Fibroblast of the aortic adventitia (primary cell): ENCODE results near the gene ALOX15B. TPM values are rescaled to one million over a fixed set of nuclear protein-coding genes. Genes with fewer than 3 reads are reported as not detected.

Source experiments
- DNase-seq: peaks from one replicate; pipeline ENCODE4 v3.0.0-alpha.2; 2010; ENCODE audit warnings: low read depth
- H3K4me3 ChIP-seq: 2 replicates; pipeline ENCODE4 v1.5.1; 2011; ENCODE audit warnings: low read depth, mild to moderate bottlenecking, control low read depth, low read length, moderate library complexity
- total RNA-seq: library from RNA; depleted of rRNA; stranded (reverse); fragments of >200 nt; gene quantifications from 2 replicates; pipeline ENCODE4 v1.2.3, GENCODE V29; 2012; ENCODE audit warnings: low replicate concordance
- TF ChIP-seq, protein P1 (sequence below): IDR thresholded peaks from 2 replicates; pipeline ENCODE4 v1.5.1; 2011; ENCODE audit warnings: mild to moderate bottlenecking, low read length, control low read depth, inconsistent platforms; ENCODE audit not compliant: insufficient read depth

ALOX15B gene
- total RNA-seq, 1 donor: not detected

DNA sequence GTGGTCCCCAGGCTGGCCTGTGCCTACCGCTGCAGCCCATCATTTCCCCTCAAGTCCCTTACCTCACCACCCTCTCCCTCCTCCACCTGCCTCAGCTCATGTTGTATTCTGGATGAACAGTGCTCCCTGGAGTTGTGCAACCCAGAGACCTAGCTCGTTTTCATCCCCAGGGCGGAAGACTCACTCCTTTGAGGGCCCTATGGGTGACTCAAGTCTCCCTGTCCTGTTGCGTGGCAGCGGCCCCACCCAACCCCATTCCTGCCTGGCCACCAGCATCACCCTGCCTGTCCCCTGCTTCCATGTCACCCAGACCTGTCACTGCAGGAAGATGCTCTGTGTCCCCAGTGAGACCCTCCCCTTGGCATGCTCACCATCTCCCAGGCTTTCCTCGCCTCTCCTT, 45.4 kb downstream of the ALOX15B start:
- TF ChIP-seq, protein P1, sequence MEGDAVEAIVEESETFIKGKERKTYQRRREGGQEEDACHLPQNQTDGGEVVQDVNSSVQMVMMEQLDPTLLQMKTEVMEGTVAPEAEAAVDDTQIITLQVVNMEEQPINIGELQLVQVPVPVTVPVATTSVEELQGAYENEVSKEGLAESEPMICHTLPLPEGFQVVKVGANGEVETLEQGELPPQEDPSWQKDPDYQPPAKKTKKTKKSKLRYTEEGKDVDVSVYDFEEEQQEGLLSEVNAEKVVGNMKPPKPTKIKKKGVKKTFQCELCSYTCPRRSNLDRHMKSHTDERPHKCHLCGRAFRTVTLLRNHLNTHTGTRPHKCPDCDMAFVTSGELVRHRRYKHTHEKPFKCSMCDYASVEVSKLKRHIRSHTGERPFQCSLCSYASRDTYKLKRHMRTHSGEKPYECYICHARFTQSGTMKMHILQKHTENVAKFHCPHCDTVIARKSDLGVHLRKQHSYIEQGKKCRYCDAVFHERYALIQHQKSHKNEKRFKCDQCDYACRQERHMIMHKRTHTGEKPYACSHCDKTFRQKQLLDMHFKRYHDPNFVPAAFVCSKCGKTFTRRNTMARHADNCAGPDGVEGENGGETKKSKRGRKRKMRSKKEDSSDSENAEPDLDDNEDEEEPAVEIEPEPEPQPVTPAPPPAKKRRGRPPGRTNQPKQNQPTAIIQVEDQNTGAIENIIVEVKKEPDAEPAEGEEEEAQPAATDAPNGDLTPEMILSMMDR: no peak
- no peak for DNase-seq
- H3K4me3 ChIP-seq: no peak overlapping the region

DNA sequence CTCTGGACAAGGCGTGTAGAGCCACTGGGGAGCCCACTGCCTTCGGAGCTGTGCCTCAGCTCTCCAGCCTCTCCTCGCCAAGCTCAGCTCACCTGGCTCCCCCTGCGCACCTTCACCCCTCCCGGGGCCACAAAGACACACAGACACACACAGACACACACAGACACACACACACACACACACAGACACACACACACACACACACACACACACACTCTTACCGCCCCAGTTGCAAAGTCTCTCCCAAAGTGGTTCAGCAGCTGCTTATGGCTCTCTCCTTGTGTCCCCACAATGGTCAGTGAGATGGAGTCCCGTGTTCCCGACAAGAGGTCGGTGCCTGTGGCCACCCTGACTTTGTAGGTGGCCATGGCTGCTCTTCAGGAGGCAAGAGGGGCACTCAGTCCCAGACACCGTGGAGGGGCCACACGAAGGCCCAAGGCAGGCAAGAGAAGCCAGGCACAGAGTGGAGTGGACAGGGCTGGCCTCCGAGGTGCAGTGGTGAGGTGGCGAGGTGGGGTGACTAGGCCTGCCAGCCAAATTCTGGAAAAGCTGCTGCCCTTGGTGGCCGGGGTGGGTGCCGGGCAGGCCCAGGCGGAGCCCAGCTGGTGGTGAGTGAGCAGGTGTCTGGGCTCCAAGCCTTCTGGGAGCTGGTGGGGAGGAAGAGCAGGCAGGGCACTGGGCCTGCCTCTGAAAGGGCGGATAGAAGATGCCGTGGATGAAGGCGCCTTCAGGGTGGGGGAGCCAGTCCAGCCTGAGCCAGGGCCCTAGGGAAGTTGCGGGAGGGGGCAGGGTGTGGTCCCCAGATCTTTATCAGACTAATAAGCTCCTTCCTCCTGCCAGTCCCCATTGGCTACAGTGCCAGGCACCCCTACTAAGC, 48.5 kb downstream of the ALOX15B start, which contains the start of gene ALOX12B:
Gene ALOX12B (minus strand): TSS at position 642 of the 877 bp plus-strand sequence. CDS start 274 bp downstream, at position 368.
- H3K4me3 ChIP-seq: no peak within 1 kb of the TSS
- TF ChIP-seq, protein P1: no peak
- no peak for DNase-seq

DNA sequence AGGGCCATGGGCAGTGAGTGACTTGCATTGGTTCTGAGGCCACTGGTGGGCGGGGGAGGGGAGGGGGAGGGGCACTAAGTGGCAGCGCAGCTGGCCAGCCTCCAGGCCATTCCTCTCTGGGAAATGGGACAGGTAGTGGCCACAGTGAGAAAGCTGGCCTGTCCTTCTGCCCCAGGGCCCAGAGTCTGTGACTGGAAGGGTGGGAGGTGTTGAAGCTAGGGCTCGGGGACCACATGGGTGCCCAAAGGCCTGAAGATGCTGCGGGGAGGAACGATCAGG, 49.0 kb downstream of the ALOX15B start:
- TF ChIP-seq, protein P1: no peak
- no peak for DNase-seq
- H3K4me3 ChIP-seq: no peak overlapping the region

DNA sequence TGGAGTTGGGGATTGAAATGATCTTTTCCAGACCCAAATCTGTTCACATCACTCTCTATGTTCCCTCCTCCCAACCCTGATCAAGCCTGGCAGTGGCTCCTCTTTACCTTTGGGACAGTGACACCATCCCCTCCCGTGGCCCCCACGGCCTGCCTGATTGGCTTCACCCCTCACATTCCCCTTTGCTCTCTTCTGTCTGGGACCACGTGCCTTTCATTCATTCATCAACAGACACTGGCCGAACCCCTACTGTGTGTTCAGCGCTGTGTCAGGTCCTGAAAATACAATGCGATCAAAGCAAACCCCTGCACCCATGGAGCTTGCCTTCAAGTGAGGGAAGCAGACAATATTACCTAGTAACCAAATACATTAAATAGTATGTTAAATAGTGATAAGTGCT, 50.9 kb downstream of the ALOX15B start:
- TF ChIP-seq, protein P1: no peak
- DNase-seq: no peak
- H3K4me3 ChIP-seq: no peak overlapping the region

DNA sequence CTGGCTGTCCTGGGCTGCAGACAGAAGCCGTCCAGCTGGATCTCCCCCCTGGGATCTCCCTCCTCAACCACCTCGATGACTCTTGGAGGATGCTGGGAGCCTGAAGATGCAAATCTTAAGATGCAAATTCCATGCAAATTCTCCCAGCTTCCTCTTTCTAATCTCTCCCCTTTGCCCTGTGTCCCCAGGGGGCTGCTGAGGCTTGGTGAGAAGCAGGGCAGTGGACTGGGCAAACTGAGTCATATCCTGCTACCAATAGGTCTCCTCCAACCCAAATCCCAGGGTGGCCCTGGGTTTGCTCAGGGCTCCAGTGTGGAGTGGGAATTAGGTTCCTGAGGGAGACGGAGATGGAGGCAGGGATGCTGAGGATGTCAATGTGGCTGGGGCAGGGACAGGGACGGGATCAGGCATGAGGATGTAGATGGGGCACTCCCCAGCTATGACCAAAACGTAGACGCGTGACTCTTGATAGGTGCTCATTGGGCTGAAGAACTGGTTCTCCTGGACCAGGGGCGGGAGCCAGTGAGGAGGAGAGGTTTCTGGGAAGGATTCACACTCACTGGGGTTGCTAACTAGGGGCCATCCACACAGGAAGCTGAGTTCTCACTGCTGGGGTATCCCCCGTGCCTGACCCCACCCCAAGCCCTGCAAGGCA, 52.3 kb downstream of the ALOX15B start:
- TF ChIP-seq, protein P1: no peak
- no peak overlapping the region for H3K4me3 ChIP-seq
- DNase-seq: no peak

DNA sequence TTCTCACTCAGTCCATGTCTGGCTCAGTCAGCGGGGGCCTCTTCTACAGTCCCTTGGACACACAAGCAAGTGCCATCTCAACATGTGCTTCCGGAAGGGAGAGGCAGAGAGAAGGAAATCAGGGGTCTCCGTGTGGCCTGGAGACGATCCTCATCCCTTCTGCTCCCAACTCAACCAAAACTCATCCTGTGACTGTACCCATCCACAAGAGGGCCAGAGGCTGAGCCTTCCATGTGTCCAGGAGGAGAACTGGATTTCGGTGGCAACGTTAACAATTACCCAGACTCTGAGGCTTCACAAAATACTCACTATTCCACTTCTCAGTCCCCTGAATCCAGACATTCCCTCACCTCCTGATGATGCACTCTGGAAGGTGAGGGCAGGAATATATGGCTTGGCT, 56.5 kb downstream of the ALOX15B start:
- no peak overlapping the region for H3K4me3 ChIP-seq
- TF ChIP-seq, protein P1: peak; percentile 3
- no peak for DNase-seq
